Stimulated activated CD4-positive, alpha-beta T cell treated with anti-CD3 and anti-CD28 coated beads, Interleukin-12 subunit alpha, Interleukin-12 subunit beta, amount 100 ng/mL, for 4 hours (primary cell): ENCODE data around the gene ANKRD40CL.
"Not testable (repeated sequence)": the region's sequence is repeated elsewhere in the genome, so short reads cannot be mapped to it uniquely, and the experiment has no call there.

ENCODE experiments used
- DNase-seq: peaks from one replicate; pipeline ENCODE4 v3.0.0-alpha.2; 2020

The ANKRD40CL gene

GRCh38 chr17:50758524-50758923 lies 8.8 kb downstream of the ANKRD40CL start:
- DNase-seq, result no peak

- no peak for DNase-seq
These were observed 12.8 kb downstream of the ANKRD40CL start for GRCh38 chr17:50754521-50754920.

- DNase-seq, result no peak
These were observed 18.1 kb downstream of the ANKRD40CL start for GRCh38 chr17:50749245-50749644.

- DNase-seq, result no peak
These were observed 21.7 kb downstream of the ANKRD40CL start for GRCh38 chr17:50745631-50746030.

- DNase-seq, result no peak
These were observed 28.2 kb downstream of the ANKRD40CL start for GRCh38 chr17:50739098-50739497.

DNA sequence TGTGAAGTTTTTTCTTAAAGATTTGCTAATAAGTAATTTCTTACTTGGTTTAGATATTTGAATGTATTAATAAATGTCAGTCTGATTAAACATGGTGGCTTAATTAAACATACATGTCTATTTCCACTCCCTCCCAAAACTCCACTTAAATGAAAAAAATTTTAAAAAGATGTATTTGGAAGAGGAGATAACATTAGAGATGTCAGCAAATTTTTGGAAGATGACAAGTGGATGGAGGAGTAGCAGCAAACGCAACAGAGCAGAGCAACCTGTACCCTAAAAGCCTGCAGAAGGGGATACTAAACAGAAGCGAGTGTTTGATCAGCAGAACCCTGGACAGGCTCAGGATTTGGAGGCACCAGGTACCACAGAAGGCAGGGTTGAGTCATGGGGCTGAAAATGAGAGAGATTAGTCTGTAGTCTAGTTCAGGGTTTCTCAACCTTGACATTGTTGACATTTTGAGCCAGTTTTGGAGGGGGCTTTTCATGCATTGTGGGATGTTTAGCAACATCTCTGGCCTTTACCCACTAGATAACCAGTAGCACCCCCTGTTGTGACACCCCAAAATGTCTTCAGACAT lies 30.1 kb downstream of the ANKRD40CL start:
- no peak for DNase-seq

- no peak for DNase-seq
These were observed 32.0 kb downstream of the ANKRD40CL start for GRCh38 chr17:50735287-50735686.

DNA sequence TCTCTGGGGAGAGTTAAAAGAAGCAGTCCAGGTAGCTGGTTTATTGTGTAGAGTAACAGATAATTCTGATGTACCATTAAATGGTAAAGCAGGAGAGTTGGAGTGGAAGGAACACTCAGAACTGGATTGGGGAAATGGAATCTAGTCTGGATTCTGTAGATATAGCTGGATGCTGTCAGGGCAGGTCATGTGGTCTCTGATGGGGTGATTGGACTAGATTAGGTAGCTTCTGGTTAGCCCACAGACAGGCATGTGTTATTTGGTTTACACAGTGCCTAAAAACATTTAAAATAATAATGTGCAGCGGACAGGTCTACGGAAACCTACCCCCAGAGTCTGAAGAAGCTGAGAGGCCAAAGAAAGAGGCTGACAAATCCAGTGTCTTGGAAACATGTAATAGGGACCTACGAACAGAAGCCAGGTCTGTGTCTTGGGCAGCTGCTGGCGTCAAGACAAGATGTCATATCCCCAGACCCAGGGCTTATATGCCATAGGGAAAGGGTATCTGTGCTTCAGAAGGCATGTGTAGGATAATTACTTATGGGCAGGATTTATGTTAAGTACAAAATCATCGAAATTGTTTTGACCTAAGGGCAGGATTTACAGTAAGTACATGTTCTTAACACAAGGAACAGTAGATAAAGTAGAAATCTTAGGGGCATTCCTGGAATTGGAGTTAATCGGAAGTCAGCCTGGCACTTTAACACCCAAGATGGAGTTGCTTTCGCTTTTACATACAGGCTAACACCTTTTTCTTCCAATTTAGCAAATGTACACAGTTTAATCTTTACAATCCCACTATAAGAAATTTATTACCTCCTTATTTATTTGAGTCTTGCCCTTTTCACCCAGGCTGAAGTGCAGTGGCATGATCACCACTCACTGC lies 35.5 kb downstream of the ANKRD40CL start:
- DNase-seq, result no peak

- no peak for DNase-seq
These were observed 38.2 kb downstream of the ANKRD40CL start for GRCh38 chr17:50728881-50729765.

DNA sequence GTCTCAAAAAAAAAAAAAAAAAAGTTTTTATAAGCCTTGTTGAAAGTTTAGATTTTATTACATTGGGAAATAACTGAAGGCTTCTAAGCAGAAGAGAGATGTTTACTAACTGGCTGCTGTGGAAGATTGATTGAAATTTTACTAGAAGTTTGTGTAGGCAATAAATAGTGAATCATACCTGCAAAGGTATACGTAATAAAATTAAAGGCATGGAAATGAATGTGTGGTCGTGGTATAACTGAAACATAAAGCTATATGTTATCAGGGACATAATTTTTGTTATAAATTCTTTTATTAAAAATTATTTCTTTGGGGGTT lies 39.2 kb downstream of the ANKRD40CL start:
- no peak for DNase-seq

DNA sequence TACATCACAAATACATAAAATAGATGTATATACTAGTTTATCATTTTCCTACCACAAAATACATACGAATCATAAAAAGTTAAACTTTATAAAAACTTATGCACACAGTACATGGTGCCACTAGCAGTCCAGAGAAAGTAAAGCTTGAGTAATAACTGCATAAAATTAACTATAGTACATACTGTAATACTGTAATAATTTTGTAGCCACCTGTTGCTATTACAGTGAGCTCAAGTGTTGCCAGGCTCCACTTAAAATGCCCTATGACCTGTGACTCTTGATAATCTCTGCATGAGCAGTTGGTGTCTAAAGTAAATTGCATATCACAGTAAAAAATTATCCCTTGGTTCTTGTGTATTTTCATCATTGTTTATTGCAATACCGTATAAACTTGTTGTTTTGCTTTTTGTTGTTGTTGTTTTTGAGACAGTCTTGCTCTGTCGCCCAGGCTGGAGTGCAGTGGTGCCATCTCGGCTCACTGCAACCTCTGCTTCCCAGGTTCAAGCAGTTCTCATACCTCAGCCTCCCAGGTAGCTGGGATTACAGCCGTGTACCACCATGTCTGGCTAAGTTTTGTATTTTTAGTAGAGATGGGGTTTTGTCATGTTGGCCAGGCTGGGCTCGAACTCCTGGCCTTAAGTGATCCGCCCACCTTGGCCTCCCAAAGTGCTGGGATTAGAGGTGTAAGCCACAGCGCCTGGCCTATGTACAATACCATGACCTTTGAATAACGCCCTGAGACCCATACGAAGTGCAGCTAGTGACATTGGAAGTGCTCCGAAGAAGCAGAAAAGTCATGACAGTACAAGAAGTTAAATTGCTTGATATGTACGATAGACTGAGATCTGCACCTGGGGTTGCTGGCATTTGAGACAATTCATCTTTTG lies 41.3 kb downstream of the ANKRD40CL start:
- no peak for DNase-seq

- DNase-seq, result not testable (repeated sequence)
These were observed 42.7 kb downstream of the ANKRD40CL start for GRCh38 chr17:50724622-50725021.

GRCh38 chr17:50722746-50723145 lies 44.6 kb downstream of the ANKRD40CL start:
- no peak for DNase-seq

- DNase-seq, result no peak
These were observed 45.9 kb downstream of the ANKRD40CL start for GRCh38 chr17:50721194-50722010.

DNA sequence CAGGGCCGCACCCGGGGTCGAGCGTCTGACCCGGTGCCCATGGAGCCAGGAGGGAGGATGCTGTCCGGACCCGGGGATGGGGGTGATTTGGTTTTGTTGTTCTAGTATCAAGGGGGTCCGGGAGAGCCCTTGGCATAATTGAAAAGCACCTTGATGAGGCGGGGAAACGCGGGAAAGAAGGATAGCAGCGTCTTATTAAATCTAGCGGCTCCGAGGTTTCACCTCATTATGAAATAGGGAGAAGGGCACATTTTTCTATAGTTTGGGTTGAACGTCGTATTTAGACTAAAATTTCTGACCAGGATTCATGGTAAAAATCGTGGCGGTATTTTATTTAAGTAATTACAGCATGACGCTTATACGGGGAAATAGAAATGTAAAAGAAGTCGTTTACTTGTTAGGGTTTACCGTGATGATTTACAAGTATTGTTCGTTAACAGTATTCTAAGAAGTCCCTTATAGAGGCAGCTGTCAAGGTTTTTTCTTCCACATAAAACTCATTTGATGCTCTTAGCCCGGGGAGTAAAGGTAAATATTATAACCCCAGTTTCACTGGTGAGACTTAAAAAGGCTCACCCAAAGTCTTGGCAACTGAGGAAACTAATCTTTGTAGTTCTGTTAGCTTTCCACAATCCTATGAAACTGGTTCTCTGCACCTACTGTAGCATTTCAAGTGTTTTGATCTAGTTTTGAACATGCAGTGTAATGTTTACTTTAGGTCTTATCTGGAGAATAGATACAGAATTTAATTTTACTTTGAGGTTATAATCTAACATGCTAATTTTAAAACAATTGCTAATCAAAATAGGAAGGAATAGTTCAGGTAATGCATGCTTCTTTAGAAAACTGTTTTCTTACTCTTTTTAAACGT lies 47.2 kb downstream of the ANKRD40CL start:
- DNase-seq, result no peak

DNA sequence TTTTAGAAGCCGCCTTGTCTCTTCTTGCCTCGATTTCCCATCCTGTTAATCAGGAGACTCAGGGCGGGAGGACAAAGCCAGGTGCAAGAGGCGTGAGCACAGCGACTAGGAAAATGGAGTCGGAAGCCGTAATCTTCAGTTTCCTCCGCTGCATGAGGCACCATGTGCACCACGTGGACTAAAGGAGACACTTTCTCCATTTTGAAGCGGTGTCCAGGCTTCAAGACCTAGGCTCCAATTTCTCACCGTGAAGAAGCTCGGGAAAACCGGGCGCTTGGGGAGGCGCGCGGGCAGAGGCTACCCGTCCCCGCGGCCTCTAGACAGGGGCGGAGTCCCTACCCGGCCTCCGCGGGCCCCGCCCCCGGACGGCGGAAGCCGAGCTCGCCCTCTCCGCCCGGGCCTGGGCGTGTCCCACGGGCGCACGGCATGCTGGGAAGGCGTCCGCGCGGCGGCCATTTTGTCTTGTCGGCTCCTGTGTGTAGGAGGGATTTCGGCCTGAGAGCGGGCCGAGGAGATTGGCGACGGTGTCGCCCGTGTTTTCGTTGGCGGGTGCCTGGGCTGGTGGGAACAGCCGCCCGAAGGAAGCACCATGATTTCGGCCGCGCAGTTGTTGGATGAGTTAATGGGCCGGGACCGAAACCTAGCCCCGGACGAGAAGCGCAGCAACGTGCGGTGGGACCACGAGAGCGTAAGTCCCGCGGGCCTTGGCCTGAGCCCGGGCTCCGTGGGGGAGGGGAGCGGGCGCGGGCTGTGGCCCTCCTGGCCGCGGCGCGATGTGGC lies 48.0 kb downstream of the ANKRD40CL start, which contains the start of gene LUC7L3:
Gene LUC7L3 (plus strand): TSS at position 460 of the 780 bp plus-strand sequence. CDS start 130 bp downstream, at position 590.
- peak; percentile 91 for DNase-seq

- DNase-seq, result no peak
These were observed 51.8 kb downstream of the ANKRD40CL start for GRCh38 chr17:50715471-50715870.

DNA sequence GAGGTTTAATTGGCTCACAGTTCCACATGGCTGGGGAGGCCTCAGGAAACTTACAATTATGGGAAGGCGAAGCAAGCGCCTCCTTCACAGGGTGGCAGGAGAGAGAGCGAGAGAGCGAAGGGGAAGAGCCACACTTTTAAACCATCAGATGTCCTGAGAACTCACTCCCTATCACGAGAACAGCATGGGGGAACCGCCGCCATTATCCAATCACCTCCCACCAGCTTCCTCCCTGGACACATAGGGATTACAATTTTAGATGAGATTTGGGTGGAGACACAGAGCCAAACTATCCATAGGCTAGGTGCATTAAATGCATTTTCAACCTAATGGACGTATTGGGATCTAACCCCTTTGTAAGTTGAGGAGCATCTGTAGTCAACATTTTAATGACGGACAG lies 54.7 kb downstream of the ANKRD40CL start:
- no peak for DNase-seq
